Suppressor macrophage treated with lipopolysaccharide for 4 hours (primary cell): ENCODE data around the gene CYP2U1.
"Not testable (repeated sequence)": the region's sequence is repeated elsewhere in the genome, so short reads cannot be mapped to it uniquely, and the experiment has no call there.

Experiments used
- DNase-seq: peaks from one replicate; pipeline ENCODE4 v3.0.0-alpha.2; 2020

The CYP2U1 gene

DNA sequence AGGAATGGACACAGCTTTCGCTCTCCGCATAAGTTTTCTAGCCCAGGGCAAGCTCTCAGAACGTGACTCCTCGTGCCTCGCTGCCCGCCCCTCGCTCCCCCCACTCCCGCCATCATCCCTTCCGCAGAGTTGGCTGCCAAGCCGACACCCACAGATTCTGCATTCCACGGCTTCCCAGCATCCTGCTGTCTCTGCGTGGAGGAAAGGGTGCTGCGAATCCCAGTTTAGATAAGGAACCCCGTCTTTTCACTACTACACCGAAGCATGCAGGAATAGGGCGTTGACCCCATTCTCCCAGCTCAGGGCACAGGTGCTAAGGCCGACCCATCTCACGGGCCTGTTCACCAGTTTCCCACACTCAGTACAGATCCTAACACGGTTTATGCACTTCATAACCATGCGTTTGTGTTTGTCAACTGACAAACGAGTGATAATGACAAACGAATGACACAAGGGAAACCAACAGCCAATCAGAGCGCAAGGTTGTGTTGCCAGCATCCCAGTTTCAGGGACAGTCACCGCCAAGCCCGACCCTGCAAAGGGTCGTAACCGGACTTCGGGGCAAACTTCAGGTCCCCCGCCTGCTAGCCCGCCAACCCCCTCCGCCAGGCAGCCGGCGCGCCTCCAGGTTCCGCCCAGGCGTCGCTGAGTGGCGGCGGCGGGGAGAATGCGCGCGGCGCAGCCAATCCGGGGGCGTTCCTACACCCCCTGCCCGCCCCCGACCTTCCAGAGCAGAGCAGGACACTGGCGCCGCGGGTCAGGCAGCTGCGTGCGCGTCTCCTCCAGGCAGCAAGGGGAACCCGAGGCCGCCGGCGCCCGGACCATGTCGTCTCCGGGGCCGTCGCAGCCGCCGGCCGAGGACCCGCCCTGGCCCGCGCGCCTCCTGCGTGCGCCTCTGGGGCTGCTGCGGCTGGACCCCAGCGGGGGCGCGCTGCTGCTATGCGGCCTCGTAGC is at the start of gene CYP2U1:
Gene CYP2U1, plus strand, starts transcription at position 729 of the 954 bp plus-strand sequence. Its CDS starts 95 bp downstream, at position 824.
- peak; percentile 78 for DNase-seq

DNA sequence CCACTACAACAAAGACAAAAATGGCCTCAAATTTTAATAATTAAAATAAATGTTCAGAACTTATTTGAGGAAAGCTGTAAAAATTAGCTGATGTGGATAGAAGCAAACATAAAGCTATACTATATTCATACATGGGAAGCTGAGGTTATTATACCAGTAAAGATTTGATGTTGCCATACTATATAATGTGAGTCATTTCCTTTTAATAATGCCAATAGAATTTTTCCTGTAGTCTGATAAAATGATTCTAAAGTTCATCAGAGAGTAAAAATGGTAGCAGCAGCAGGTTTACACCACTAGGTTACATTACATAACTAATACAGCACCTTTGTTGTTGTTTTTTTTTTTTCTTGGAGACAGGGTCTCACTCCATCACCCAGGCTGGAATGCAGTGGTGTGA is 45.5 kb upstream of the CYP2U1 start:
- DNase-seq: no peak

DNA sequence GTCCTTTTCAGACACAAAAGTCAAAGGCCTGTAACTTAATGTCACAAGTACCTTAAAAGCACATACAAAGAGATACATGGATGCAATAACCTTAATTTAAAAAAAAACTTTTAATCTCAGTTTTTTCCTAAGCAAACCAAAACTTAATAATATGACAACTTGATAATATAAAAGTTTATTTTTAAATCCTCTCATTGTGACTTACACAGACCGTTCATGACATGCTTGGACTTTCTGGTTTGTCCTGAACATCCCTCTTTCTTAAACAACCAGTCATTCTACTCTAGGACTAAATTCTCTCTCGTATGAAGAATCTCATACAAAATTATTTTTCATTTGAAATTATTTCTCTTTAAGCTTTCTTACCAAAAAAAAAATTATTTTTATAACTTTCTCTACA is 43.1 kb upstream of the CYP2U1 start:
- DNase-seq: no peak

DNA sequence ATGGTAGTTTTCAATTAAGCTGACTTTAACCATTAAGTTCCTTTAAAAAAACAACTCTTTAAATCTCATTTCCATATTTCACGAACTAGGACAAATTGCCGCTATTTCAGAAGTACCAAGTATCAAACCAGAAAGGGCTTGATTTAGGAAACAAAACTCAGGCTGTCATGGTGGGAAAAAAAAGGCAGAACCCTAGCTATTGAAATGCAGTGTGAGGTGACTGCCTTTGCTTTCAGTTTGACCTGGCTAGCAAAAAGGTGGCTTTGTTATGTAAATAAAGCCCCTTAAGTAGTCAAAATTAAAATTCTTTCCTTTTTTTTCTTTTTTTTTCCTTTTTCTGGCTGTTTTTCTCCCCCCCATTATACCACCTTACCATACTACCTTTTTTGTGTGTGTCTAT is 40.6 kb upstream of the CYP2U1 start:
- no peak for DNase-seq

DNA sequence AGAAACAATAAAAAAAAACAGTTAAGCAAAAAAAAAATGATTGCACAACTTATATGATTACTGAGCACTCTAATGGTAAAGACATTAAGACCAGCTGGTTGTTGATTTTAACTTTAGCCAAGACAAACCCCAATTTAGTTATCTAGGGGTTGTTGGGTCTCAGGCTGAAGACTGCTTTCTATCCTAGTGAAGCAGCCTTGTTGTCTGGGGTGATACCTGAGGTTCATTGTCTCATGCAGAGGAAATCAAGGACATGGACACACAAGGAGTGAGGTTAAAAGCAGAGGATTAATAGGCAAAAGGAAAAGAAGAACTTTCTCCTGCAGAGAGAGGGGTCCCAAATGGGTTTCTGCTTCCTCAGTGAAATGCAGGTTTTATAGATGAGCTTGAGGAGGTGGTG is 40.0 kb upstream of the CYP2U1 start:
- DNase-seq: no peak

DNA sequence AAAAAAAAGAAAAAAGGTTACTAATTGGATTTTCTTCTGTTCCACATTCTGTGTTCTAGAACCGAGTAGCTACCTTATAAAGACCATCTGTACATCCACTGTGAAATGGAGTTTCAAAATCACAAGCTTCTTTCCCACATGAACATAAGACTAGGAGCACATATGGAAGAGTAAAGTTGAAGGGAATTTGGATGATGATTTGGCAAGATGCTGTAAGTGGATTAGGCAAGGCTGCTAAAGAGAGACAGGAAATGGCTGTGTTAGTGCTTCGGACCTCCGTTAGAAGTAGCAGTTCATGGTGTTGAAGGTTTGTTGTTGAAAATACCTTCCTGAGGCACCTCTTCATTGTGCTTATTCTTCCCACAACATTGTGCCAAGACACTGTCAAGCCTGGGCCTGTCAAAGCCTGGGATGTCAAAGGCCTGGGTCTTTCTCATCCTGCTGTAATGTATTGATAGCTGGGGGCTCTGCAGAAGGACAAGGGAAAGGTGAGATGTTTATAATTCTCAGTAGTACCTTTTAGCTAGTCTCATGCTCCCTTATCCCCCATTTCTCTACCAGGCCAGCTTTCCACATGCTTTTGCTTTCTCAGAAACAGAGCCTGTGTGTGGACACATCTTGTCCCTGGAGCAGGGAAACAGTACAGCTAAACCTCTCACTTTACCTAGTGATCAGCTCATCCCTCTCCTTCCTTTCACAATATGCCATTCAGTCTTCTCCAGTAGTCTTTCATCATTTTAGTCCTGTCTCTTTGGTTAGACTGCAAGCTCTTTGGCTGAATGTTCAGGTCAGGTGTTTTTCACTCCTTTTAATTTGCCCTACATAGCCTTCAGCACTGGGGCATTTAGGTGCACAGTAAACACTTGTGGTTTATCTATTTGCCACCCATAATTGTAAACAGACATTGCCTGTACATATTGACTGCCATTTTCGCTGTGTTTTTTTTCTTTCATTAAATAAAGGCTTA is 37.9 kb upstream of the CYP2U1 start:
- DNase-seq: no peak

DNA sequence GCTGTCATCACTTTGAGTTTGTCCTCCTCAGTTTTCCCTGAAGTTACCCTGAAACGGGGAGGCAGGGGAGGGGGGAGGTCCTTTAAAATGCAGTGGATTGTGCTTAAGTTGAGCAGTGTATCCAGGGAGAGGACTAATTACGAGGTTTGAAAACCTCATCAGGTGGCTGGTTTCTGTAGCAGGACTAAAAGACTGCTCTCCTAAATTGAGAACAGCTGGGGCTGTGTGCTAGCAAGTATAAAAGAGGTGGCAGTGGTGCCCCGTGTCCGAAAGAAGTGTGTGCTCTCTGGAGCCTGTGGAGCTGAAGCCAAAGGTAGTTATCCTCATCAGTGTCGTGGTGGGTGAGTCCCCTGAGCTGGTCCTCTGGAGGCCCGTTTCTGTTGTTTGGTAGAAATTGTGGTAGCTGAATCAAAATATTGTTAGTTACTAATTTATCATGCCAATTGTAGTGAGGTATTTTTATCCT is 37.2 kb upstream of the CYP2U1 start:
- no peak for DNase-seq

DNA sequence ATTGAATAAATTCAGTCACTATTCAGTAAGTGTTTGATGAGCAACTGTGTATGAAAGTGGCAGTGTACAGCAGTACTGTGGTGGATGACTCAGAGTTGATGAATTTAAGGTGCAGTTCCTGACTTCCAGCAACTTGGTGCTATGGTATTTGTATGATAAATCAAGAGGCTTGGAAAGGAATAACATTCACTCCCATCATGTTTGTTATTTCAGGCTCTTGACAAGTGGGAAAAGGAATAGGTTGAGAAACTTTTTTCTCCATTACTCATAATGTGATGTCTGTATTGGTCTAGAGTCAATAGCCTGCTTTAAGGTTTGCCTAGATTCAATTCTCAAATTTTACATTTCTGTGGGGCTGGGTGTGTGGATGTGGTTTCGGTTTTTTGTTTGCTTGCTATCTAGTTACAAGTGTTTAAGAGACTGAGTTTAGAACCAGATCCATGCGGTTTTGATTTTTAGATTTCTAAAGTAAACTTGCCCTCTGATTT is 35.1 kb upstream of the CYP2U1 start:
- DNase-seq: peak; percentile 19

DNA sequence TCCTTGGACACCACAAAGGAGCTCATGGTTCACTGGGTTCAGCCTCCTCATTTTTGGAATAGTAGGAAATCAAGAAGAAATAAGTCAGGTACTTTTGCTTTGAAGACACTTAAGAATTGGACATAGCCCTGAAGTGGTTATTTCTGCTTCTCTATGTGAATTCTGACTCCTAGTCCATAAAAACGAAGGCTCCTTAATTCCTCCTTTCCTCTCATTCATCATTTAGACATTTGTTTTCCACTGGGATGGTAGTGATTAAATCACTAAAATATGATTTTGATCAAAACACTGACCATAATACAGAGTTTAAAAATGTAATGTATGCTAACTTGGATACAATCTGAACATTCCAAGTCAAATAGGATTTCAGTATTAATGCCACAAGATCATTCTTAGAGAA is 34.7 kb upstream of the CYP2U1 start:
- no peak for DNase-seq

DNA sequence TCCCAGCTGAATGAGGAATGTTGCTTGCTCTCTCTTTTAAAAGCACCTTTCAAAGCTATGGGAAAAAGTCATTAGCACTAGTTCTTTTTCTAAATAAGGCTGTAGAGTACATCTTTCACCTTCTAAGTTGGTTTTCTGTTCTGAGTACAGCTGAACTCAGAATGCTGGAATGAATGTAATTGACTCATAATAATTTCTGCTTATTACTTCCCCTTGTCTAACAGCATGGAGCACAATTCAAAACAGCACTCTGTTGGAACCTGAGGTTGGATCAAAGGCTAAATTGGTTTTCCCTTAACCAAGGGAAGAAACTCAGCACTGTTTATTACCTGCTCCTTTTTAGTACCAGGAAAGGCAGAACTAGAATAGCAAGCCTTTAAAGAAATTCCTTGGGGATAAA is 33.5 kb upstream of the CYP2U1 start:
- no peak for DNase-seq

DNA sequence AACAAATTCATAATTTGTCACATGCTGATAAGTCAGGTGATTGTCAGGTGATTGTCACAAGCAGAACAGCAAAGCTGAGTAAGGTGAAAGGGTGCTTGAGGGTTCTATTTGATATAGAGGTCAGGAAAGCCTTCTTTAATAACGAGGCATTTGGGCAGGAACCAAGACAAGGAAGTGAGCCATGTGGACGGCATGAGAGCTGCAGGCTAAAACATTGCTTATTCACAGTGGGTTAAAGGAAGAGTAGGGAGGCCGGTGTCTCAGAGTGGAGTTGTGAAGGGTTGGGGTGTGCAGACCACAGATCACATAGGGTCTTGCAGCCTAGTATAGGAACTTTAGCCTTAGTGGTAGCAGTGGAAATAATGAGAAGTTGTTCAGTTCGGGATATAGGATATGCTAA is 31.3 kb upstream of the CYP2U1 start:
- no peak for DNase-seq

DNA sequence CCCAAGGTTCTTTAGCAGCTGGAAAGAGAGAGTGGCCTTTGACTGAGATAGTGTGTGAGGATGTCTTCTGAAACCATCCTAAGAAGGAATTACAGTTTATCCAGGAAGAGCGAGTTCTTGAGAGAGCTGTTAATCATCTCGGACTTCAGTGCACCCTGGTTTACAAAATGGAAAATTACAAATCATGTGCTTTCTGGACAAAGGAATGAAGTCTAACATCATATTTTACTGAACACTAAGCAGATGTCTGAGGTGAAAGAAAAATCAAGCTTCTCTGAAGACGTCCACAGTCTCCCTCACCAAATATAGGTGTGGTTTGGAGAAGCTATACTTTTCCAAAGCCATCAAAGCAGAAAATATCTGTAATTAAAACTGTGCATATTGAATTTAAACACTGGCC is 30.8 kb upstream of the CYP2U1 start:
- no peak for DNase-seq

DNA sequence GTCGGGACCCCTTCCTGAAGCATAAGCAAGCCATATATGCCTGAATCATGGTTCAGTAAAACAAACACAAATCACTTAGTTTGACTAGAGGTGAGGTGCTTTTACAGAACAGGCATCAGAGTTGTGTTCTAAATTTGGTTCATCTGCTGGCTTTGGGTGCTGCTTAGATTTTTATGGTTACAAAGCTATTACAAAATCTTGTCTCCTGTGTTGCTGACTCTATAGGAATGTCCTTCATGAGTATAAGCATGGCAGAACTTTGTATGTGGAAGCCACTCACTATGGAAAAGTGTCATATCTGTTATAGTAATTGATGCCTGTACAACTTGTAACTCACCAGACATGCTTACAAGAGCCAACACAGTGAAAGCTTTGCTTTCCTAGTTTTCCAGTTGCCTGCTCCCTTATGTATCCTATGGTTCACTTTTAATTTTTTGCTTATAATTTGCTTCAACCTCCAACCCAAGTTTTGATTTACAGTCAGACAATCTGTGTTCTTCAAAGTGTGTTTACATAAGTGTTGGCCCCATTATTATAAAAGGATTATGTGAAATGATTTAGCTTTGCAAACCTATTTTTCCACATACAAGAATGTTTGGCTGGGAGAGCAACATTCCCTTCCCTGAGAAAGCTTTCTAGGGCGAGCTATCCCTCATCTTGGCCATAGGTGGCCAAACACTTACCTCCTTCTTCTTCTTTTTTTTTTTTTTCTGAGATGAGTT is 30.0 kb upstream of the CYP2U1 start:
- DNase-seq: no peak

DNA sequence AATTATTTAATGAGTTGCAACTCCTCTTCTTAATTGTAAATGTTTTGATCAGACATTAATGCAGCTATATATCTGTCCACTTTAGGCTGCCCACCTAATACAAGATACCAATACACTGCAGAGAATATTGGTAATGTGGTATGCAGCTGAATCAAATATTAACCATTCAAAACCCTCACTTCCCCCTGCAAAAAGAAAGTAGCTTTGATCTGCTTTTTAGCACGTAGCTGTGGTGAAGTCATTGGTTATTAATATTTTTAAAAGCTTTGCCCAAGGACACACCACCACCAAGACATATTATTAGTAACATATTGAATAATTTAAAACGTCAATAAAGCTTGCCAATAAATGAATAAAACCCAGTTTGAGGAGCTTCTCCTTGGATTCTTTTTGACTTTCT is 28.6 kb upstream of the CYP2U1 start:
- DNase-seq: no peak

DNA sequence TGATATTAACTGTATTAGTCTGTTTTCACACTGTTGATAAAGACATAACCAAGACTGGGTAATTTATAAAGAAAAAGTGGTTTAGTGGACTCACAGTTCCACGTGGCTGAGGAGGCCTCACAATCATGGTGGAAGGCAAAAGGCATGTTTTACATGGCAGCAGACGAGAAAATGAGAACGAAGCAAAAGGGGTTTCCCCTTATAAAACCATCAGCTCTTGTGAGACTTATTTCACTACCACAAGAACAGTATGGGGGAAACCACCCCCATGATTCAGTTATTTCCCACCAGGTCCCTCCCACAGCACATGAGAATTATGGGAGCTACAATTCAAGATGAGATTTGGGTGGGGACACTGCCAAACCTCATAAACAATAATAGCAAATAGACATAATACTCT is 26.3 kb upstream of the CYP2U1 start:
- DNase-seq: not testable (repeated sequence)

DNA sequence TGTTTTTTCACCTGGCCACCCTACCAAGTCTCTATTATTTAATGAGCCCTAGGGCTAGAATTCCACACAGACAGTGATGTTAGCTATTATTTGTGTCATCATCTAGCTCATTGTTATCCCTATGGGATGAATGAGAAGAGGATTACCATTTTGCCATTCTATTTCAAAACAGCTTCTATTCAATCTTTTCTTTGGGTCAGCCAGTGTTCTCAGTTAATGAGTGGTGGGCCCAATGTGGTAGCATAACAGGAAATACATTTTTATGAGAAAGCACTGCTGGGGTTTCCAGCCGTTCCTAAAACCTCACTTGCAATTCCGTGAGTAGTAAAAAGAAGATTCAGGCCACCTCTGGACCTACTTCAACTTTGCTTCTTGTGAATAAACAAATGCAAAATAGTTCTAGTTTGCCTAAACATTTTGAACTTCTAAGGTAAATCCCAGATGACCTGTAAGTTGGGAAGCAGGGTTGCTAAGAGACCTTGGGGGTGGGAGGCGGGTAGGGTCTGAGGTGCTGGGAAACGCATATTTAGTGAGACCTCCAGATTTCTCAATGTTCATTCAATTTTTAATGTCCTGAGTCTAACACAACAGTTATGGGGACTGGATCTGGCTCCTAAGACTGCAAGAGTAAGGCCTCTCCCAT is 24.8 kb upstream of the CYP2U1 start:
- no peak for DNase-seq

DNA sequence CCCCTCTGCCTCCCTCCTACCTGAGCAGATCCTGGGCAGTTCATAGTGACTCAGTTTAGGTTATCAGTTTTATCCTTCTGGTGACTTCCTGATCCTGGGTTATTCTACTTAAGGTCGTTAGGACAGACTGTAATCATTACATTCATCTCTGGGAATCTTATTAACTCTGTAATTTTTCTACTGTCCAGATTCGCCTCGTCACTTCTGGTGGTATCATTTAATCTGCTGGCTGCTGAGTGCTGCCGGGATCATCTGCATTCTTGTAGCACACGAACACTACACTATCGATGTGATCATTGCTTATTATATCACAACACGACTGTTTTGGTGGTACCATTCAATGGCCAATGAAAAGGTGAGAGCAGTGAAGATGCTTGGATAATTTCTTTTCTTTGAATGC is 23.0 kb upstream of the CYP2U1 start:
- no peak for DNase-seq

DNA sequence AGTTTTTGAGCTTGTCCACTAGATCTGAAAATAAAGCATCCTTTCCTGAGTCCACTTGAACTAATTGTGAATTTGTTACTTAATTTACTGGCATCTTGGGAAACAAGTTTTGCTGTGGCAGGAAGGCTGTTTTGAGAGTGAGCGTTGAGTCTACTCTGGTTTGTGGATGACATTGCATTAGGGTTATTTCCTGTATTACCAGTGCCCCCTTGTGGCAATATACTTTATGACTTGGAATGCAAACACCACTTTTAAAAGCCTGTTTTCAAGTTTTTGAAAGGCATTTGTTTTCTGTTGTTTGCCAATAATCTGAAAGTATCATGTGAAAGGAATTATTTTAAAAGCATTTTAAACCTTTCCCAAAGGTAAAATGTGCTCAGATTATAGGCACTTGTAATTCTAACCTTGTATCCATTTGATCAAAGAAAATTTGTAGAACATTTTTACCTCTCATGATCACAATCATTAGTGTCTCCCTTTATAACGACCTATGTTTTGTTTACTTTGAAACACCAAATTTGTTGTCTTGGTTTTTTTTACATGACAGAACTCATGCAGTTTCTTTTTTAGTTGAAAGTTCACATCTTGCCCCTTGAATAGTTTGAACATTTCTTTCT is 18.0 kb upstream of the CYP2U1 start:
- peak; percentile 81 for DNase-seq

DNA sequence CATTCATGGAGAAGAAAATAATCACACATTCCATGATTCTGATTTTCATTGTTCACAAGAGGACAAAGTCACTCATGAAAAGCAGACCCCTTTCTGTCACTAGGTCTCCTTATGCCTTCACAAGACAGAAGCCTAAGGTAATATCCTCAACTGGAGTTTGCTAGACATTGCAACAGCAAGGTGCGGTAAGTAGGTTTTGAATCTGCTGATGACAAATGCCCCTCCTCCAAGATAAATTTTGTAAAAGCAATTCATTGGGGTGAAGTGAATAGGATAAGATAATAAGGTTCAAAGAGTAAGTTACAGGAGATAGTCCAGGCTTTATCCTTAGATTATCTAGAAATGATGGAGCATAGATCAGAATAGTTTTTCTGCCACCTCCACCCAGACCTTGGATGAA is 16.1 kb upstream of the CYP2U1 start:
- no peak for DNase-seq

DNA sequence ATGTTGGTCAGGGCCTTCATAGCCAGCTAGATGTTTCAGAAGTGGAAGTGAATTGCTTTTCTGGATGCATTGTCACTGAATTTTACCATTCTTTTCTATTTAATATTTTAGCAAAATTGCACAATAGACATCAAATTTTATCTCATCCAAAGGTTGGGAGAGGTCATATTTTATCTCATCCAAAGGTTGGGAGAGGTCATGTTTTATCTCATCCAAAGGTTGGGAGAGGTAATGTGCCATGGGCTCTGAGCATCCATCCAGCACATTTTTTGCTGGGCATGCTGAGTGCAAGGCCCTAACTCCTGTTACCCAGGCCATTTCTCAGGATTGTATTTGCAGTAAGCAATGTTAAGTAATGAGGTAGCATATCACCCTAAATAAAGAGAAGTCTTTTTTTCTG is 14.7 kb upstream of the CYP2U1 start:
- DNase-seq: no peak

DNA sequence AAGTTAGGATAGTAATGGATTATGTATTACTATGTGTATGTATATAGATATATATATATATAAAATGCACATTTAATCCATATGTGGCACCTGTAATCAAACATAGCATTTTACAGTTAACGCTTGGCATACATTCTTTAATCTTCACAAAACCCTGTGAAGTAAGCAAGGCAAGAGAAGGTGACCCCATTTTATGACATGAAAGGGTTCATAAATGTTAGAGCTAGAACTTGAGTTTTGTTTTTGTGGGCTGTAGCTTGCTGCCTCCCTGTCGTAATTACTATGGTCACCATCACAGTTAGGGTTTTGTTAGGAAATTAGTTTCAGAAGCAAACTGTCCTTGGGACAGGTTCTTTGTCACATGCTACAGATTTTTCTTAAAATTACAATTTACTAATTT is 13.8 kb upstream of the CYP2U1 start:
- no peak for DNase-seq
